T-helper 17 cell (primary cell): ENCODE data around the gene REG3A. TPM values are rescaled to one million over a fixed set of nuclear protein-coding genes. Genes with fewer than 3 reads are reported as not detected.

ENCODE experiments used
- ATAC-seq: fragments of 150-1000 bp; cut with Tn5 transposase; 2 replicates; pipeline ENCODE4 v1.10.0; 2021; ENCODE audit warnings: mild to moderate bottlenecking, moderate library complexity
- DNase-seq, 3 donors: peaks; one replicate each; pipeline versions ENCODE4 v3.0.0 to v3.0.0-alpha.2; 2020 to 2021
- H3K9me3 ChIP-seq: one replicate; pipeline ENCODE4 v1.7.0; 2013; ENCODE audit warnings: low read length, mild to moderate bottlenecking; ENCODE audit not compliant: control insufficient read depth, poor library complexity, severe bottlenecking
- H3K27ac Mint-ChIP-seq: one replicate; pipeline ENCODE4 v1.8.0; 2022; ENCODE audit warnings: mild to moderate bottlenecking, moderate library complexity, mixed read lengths
- H3K27me3 Mint-ChIP-seq: one replicate; pipeline ENCODE4 v1.8.0; 2022; ENCODE audit warnings: mixed read lengths
- H3K36me3 Mint-ChIP-seq: one replicate; pipeline ENCODE4 v1.8.0; 2022; ENCODE audit warnings: low read depth, mixed read lengths
- H3K4me1 Mint-ChIP-seq: one replicate; pipeline ENCODE4 v1.8.0; 2022; ENCODE audit warnings: mild to moderate bottlenecking, mixed read lengths
- H3K4me3 Mint-ChIP-seq: one replicate; pipeline ENCODE4 v1.8.0; 2022; ENCODE audit warnings: mild to moderate bottlenecking, moderate library complexity, mixed read lengths
- total RNA-seq, 4 donors: library from RNA in 2 of 4; stranded (reverse) in 2 of 4; gene quantifications; one replicate each; pipeline ENCODE4 v1.2.3 and lab custom pipeline; 2022 to 2026

The REG3A gene
- total RNA-seq (not detected), total RNA-seq (lab: John Stamatoyannopoulos, UW) (0 reads per million in 2 donors)

DNA sequence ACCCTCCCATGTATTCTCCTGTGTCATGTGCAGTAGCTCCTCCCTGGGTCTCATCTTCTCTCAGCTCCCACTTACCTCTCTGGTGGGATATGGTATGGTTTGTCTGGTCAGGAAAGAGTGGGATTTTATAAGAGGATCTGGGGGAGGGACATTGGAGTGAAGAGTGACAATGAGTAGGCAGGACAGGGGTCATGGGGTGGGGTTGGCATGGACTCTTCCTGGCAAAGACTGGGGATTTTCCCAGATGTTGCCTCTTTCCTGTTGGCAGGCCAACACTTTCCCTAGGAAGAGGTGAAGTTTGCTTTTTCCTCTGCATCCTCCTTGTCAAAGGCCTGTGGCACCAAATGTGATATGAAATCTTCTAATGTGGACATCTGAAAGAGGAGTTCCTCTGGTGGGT is at the start of gene REG3A:
Gene REG3A, minus strand, starts transcription at position 101 of the 400 bp plus-strand sequence. CDS start 348 bp downstream, outside the sequence.
- Mint-ChIP-seq H3K4me1 (no peaks in the 10 kb centered on the region), H3K4me3 (no peak within 1 kb of the TSS), H3K27ac (no peak within 1 kb of the TSS), H3K36me3 (no peaks in the 10 kb centered on the region), H3K27me3 (no peaks in the 10 kb centered on the region)
- ATAC-seq (no peak), DNase-seq (no peak)
- no peaks in the 10 kb centered on the region for H3K9me3 ChIP-seq

DNA sequence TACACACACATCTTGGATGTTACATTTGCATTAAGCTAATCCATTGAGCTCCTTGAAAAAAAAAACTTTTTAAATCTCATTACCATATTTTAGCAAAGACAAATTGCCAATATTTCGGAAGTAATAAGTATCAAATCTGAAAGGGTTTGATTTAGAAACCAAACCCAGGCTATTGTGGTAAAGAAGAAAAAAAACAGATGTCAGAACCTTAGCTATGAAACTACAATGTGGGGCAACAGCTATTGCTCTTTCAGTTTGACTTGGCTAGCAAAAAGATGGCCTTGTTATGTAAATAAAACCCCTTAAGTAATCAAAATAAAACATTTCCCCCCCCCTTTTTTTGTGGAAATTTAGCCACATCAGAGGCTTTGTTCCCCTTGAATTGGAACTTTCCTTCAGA is 41.2 kb upstream of the REG3A start:
- no peak overlapping the region for H3K4me3 Mint-ChIP-seq
- no peaks in the 10 kb centered on the region for H3K9me3 ChIP-seq

DNA sequence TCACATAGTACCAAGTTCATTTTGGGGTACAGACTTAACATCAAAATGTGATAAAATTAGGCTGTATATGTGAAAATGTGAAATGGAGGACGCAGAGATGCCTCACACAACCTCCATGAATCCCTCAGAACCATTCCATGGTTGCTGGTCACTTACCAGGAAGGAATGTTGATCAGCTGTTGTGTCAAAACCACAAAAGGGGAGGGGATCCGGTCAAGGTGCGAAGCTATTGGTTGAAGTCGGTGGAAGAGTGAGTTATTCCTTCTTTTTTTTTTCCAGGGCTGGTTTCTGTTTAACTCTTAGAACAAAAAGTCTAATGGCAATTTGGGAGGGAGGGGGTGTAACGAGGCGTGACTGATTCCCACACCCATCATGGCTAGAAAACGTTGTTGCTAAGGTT is 32.3 kb upstream of the REG3A start:
- no peak for DNase-seq
- no peaks in the 10 kb centered on the region for H3K9me3 ChIP-seq
- Mint-ChIP-seq H3K36me3 (no peaks in the 10 kb centered on the region), H3K4me1 (no peaks in the 10 kb centered on the region), H3K27me3 (no peaks in the 10 kb centered on the region), H3K27ac (no peak overlapping the region), H3K4me3 (no peak overlapping the region)
- no peak for ATAC-seq

More for the DNA sequence above, 41.2 kb upstream of the REG3A start:
- no peak for ATAC-seq
- H3K27ac Mint-ChIP-seq: no peak overlapping the region
- H3K36me3 Mint-ChIP-seq: no peaks in the 10 kb centered on the region
- H3K27me3 Mint-ChIP-seq: no peaks in the 10 kb centered on the region
- no peaks in the 10 kb centered on the region for H3K4me1 Mint-ChIP-seq
- no peak for DNase-seq

DNA sequence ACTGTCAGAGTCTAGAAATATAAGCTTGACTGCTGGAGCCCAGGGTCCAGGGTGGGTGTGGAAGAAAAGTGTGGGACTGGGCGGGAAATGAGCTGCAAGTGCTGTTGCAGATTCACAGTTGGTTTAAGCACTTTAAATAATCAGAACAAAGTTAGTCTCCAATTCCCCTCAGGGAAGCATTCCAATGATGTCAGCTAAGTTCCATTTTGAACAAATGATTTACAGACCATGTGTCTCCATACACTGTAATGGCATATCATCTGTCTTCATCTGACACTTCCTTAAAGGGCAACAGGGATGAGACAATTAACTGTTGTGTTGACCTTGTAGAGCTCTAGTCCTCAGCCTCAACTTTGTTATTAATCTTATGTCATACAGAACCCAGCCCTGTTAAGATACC is 31.5 kb upstream of the REG3A start:
- no peak for ATAC-seq

DNA sequence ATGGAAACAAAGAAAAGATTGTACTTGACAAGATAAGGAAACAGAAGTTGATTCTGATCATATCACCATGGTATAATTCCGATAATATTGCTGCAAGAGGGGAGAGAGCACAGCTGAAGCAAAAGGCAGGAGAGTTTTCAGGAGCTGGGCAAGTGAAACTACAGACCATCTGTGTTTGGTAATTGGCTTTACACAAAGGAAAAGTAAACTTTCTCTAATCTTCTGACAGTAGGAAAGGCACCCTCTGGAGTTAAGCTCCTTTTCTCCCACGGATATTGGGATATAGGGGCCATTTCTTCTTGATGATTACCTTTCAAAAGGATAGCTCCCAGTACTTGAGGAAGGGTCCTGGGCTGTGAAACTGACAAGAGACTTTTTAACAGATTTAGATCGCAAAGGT is 29.9 kb upstream of the REG3A start:
- no peak overlapping the region for H3K27ac Mint-ChIP-seq
- no peak for ATAC-seq

More for the DNA sequence above, 31.5 kb upstream of the REG3A start:
- no peaks in the 10 kb centered on the region for H3K9me3 ChIP-seq
- no peaks in the 10 kb centered on the region for H3K27me3 Mint-ChIP-seq
- H3K4me1 Mint-ChIP-seq: no peaks in the 10 kb centered on the region
- H3K36me3 Mint-ChIP-seq: no peaks in the 10 kb centered on the region
- no peak for DNase-seq
- no peak overlapping the region for H3K4me3 Mint-ChIP-seq
- no peak overlapping the region for H3K27ac Mint-ChIP-seq

DNA sequence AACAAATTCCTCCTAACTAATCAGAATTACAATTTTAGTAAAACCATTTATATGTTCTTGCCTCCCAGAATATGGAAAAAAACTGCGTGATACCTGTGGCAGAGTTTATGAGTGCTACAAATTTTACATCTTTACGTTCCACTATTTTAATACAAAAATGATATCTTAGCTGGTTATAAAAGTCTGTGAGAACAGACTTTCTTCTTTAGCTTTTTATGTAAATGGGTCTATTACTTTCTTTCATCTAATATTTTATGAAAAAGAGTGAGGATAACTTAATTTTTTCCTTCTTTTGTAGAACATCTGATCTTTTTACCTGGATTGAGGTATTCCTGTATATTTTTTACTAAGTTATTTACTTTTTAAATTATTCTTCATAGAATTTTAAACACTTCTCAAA is 22.1 kb upstream of the REG3A start:
- H3K27me3 Mint-ChIP-seq: no peaks in the 10 kb centered on the region
- H3K9me3 ChIP-seq: no peaks in the 10 kb centered on the region
- no peaks in the 10 kb centered on the region for H3K4me1 Mint-ChIP-seq
- no peak overlapping the region for H3K27ac Mint-ChIP-seq
- ATAC-seq (no peak), DNase-seq (no peak)
- H3K36me3 Mint-ChIP-seq: no peaks in the 10 kb centered on the region
- no peak overlapping the region for H3K4me3 Mint-ChIP-seq

More for the DNA sequence above, 29.9 kb upstream of the REG3A start:
- Mint-ChIP-seq H3K36me3 (no peaks in the 10 kb centered on the region), H3K4me1 (no peaks in the 10 kb centered on the region), H3K27me3 (no peaks in the 10 kb centered on the region), H3K4me3 (no peak overlapping the region)
- H3K9me3 ChIP-seq: no peaks in the 10 kb centered on the region
- no peak for DNase-seq

DNA sequence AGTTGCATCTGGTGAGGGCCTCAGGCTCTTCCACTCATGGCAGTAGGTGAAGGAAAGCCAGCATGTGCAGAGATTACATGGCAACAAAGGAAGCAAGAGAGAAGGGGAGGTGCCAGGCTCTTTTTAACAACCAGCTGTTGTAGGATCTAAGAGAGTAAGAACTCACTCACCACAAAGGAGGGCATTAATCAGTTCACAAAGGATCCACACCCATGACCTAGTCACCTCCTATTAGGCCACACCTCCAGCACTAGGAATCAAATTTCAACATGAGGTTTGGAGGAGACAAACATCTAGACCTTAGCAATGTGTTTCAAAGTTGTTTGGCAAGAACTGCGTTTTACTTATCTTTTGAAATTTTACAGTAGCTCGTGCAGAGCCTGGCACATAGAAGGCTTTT is 20.5 kb upstream of the REG3A start:
- no peaks in the 10 kb centered on the region for H3K9me3 ChIP-seq
- no peaks in the 10 kb centered on the region for H3K4me1 Mint-ChIP-seq
- no peak overlapping the region for H3K4me3 Mint-ChIP-seq
- H3K36me3 Mint-ChIP-seq: no peaks in the 10 kb centered on the region
- ATAC-seq (no peak), DNase-seq (no peak)
- H3K27me3 Mint-ChIP-seq: no peaks in the 10 kb centered on the region
- H3K27ac Mint-ChIP-seq: no peak overlapping the region

DNA sequence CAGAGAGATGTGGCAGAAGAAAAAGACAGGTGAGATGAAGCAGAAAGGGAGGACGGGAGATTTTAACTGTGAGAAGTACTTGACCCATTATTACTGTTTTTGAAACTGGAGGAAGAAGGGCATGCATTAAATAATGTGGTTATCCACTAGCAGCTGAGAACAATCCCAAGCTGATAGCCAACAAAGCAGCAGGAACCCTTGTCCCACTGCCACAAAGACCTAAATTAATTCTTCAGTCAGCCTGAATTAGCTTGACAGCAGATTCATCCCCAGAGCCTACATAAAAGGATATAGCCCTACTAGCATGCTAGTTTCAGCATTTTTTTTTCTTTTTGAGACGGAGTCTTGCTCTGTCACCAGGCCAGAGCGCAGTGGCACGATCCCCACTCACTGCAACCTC is 19.5 kb upstream of the REG3A start:
- Mint-ChIP-seq H3K27me3 (no peaks in the 10 kb centered on the region), H3K27ac (no peak overlapping the region), H3K4me3 (no peak overlapping the region), H3K36me3 (no peaks in the 10 kb centered on the region), H3K4me1 (no peaks in the 10 kb centered on the region)
- DNase-seq (no peak), ATAC-seq (no peak)
- no peaks in the 10 kb centered on the region for H3K9me3 ChIP-seq

DNA sequence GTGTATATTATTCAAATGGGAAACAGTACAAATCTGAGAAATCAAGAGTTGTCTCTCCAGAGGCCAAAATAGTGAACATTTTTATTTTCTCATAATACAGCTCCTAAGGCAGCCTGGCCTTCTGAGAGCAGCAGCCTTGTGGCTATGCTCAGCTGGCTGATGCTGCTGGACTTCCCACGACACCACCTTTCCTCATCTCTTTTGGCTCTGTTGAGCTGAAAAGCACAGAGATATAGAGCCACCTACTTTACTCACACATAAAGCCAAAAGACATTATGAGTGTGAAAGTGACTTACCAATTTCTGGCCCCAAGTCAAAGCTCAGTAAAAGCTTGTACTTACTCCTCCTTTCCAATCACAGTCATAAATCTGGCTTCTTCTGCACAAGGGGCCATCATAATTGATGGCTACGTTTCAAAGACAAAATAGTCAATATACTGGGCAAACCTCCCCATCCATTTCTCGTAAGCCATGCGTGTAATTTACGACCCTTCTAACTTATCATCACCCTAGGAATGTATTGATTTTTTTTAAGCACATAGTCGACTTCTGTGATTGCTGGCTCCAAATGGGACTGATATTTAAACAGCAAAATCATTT is 18.6 kb upstream of the REG3A start:
- DNase-seq (no peak), ATAC-seq (no peak)
- Mint-ChIP-seq H3K4me1 (no peaks in the 10 kb centered on the region), H3K36me3 (no peaks in the 10 kb centered on the region), H3K27me3 (no peaks in the 10 kb centered on the region), H3K4me3 (no peak overlapping the region), H3K27ac (no peak overlapping the region)
- no peaks in the 10 kb centered on the region for H3K9me3 ChIP-seq

DNA sequence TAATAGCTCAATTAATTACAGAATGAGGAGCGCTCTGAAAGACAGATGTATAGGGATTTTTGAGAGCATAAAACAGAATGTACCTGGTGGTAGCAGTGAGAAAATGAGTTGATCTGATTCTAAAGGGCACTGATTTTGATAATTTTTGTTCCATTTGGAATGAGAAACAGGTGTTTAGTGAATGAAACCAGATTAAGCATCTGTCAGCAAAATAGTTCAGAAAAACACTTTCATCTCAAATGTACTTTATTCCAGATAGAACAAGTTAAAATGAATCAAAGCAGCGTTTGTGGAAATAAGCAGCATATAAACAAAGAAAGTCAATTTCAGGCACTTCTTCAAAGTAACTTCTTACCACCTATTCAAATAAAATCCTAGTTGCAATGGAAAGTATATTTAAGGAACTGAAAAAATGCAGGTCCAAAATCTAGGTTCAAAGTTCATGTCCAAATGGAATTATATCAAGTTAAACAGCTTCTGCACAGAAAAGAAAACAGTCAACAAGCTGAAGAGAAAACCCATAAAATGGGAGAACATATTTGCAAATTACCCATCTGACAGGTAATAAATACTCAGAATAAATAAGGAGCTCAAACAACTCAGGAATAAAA is 11.9 kb upstream of the REG3A start:
- no peak overlapping the region for H3K27ac Mint-ChIP-seq
- ATAC-seq: no peak
- no peaks in the 10 kb centered on the region for H3K9me3 ChIP-seq
- H3K36me3 Mint-ChIP-seq: no peaks in the 10 kb centered on the region
- no peak overlapping the region for H3K4me3 Mint-ChIP-seq
- no peak for DNase-seq
- H3K4me1 Mint-ChIP-seq: no peaks in the 10 kb centered on the region
- no peaks in the 10 kb centered on the region for H3K27me3 Mint-ChIP-seq

DNA sequence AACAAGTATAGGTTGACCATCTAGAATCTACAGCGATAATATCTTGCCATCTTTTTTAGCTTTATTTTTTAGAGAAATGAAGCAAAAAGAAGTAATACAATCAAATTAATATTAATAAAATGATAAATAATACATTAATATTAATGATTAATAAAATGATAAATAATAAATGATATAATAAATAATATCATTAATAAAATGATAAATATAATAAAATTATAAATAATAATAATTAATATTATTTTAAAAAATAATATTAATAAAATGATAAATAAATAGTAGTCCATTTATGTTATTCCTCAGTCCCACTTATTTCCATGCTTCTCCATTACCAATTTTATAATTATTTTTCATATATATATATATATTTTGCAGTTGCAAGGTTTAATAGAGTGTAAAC is 3.2 kb upstream of the REG3A start:
- no peaks in the 10 kb centered on the region for H3K4me1 Mint-ChIP-seq
- no peak overlapping the region for H3K4me3 Mint-ChIP-seq
- H3K27me3 Mint-ChIP-seq: no peaks in the 10 kb centered on the region
- no peak overlapping the region for H3K27ac Mint-ChIP-seq
- DNase-seq: no peak
- ATAC-seq: no peak
- H3K36me3 Mint-ChIP-seq: no peaks in the 10 kb centered on the region
- no peaks in the 10 kb centered on the region for H3K9me3 ChIP-seq

DNA sequence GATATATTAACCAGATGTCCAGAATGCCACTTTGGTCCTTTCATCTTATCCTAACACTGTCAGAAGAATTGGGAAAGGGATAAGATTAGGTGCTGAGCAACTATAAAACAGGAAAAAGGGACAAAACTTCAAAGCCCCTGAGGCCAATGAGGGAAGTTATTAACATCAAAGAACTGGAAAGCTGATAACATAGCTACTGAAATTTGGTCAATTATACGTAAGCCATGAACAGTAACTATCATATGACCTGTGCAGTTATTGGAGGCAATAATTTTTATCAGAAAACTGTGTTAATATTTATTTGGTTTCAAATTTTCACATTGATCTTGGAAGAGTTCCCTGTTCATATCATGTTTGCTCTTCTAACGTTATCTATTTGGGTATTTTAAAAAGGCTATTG is 2.6 kb upstream of the REG3A start:
- DNase-seq (no peak), ATAC-seq (no peak)
- H3K9me3 ChIP-seq: no peaks in the 10 kb centered on the region
- Mint-ChIP-seq H3K27ac (no peak overlapping the region), H3K4me3 (no peak overlapping the region), H3K4me1 (no peaks in the 10 kb centered on the region), H3K36me3 (no peaks in the 10 kb centered on the region), H3K27me3 (no peaks in the 10 kb centered on the region)

DNA sequence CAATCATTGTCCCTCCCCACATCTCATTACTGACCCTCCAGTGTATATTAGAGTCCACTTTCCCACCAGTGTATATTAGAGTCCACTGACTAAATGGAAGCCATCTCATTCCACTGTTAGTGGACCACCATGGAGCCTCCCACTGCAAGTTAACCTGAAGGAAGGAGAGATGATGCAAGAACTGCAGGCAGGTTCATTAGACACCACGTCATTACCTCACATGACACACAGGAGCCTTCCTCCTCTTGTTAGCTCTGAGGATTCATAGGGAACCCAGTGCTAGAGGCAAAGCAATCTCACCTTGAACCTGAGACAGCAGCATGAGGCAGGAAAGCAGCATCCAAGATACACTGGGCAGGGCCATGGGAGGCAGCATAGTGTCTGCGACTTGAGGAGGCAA is 523 bp downstream of the REG3A start:
- ATAC-seq (no peak), DNase-seq (no peak)
- H3K27me3 Mint-ChIP-seq: no peaks in the 10 kb centered on the region
- no peak overlapping the region for H3K27ac Mint-ChIP-seq
- no peaks in the 10 kb centered on the region for H3K9me3 ChIP-seq
- H3K4me1 Mint-ChIP-seq: no peaks in the 10 kb centered on the region
- H3K4me3 Mint-ChIP-seq: no peak overlapping the region
- no peaks in the 10 kb centered on the region for H3K36me3 Mint-ChIP-seq

DNA sequence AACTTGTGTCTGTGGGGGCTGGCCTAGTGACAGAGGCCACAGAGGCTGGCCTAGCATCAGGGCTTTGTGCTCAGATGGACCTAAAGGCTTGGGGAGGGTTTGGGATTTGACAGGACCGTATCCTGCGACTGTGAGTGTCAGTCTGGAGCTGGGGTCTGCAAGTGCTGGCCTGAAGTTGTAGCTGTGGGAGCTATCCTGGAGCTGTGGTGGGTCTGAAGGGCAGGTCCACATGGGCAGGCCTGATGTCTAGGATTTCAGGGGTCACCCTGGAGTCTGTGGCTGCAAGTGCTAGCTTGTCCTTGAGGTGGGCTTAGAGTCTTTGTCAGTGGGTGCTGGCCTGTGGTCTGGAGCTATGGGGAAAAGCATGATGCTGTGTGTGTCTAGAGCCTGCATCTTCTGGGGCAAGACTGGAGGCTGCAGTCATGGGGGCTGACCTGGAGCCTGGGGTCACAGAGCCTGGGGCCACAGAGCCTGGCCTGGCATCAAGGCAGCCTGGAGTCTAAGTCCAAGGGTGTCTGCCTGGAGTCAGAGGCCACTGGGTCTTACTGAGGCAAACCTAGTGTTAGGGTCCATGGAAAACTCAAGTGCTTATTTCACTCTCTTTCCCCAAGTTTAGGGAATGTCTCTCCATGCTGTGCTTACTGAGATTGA is 3.6 kb downstream of the REG3A start:
- Mint-ChIP-seq H3K27ac (no peak overlapping the region), H3K4me1 (no peaks in the 10 kb centered on the region), H3K4me3 (no peak overlapping the region), H3K36me3 (no peaks in the 10 kb centered on the region), H3K27me3 (no peaks in the 10 kb centered on the region)
- ATAC-seq (no peak), DNase-seq (no peak)
- no peaks in the 10 kb centered on the region for H3K9me3 ChIP-seq
